Fibroblast of skin of abdomen (primary cell): ENCODE results near the gene VSIG8.

ENCODE experiments used
- DNase-seq: peaks from one replicate; pipeline ENCODE4 v3.0.0-alpha.2; 2013

The VSIG8 gene

GRCh38 chr1:159828176-159828575 is 34.3 kb downstream of the VSIG8 start:
- no peak for DNase-seq

- DNase-seq, result no peak
Measured at GRCh38 chr1:159827549-159827948, 34.9 kb downstream of the VSIG8 start.

- DNase-seq, result no peak
Measured at GRCh38 chr1:159827102-159827490, 35.4 kb downstream of the VSIG8 start.

- DNase-seq, result peak; percentile 33
Measured at GRCh38 chr1:159826441-159827101, 35.9 kb downstream of the VSIG8 start, which contains the start of gene SLAMF8. Gene SLAMF8 (plus strand): TSS chr1:159826873. CDS start chr1:159826899, 26 bp downstream.

- DNase-seq, result no peak
Measured at GRCh38 chr1:159825564-159825963, 36.9 kb downstream of the VSIG8 start.

- no peak for DNase-seq
Measured at GRCh38 chr1:159823406-159823805, 39.1 kb downstream of the VSIG8 start.

GRCh38 chr1:159821171-159821867 is 41.1 kb downstream of the VSIG8 start:
- DNase-seq, result no peak

GRCh38 chr1:159817276-159818041 is 45.0 kb downstream of the VSIG8 start:
- DNase-seq, result no peak

GRCh38 chr1:159815926-159816325 is 46.5 kb downstream of the VSIG8 start:
- DNase-seq, result no peak

GRCh38 chr1:159804924-159805323 is 57.5 kb downstream of the VSIG8 start:
- DNase-seq, result peak; percentile 21
